Left lung (tissue), 10 donors: Measurements from ENCODE around the gene RBPJL. TPM values are rescaled to one million over a fixed set of nuclear protein-coding genes. Genes with fewer than 3 reads are reported as not detected.

ENCODE experiments used
- ATAC-seq: fragments of 200-7000 bp; cut with Tn5 transposase; one replicate; pipeline ENCODE4 v1.9.1; 2020; ENCODE audit warnings: moderate library complexity
- DNase-seq, 4 donors: peaks; one replicate each; pipeline ENCODE4 v3.0.0-alpha.2; 2013 to 2020
- H3K27ac ChIP-seq, 2 donors: fragments of 200-600 bp; sonication (generic) in 1 of 2; one replicate each; pipeline versions ENCODE4 v1.5.0 to v1.8.0; 2020 to 2021
- H3K27me3 ChIP-seq, 2 donors: fragments of 200-600 bp; sonication (generic) in 1 of 2; one replicate each; pipeline versions ENCODE4 v1.5.0 to v1.8.0; 2020 to 2021
- H3K36me3 ChIP-seq, 2 donors: fragments of 200-600 bp; sonication (generic) in 1 of 2; one replicate each; pipeline versions ENCODE4 v1.5.0 to v1.8.0; 2020 to 2021
- H3K4me1 ChIP-seq, 2 donors: fragments of 200-600 bp; one replicate each; pipeline ENCODE4 v1.8.0; 2021
- H3K4me3 ChIP-seq, 2 donors: fragments of 200-600 bp; sonication (generic) in 1 of 2; one replicate each; pipeline versions ENCODE4 v1.5.0 to v1.8.0; 2020 to 2021; ENCODE audit warnings: mild to moderate bottlenecking in 1 of 2
- H3K9me3 ChIP-seq, 2 donors: fragments of 200-600 bp; sonication (generic) in 1 of 2; one replicate each; pipeline versions ENCODE4 v1.5.0 to v1.8.0; 2020 to 2021
- intact Hi-C, 2 donors: fragments of 100-400 bp; cut with DNase I; formaldehyde crosslinking; loops; one replicate each; pipeline versions ENCODE4 v1.11.2 to v1.14.2; 2022
- polyA plus RNA-seq, 6 donors: library from polyadenylated mRNA; unstranded; fragments of 120-200 nt; gene quantifications; one replicate each; pipeline ENCODE4 v1.2.1, GENCODE V29; 2013; ENCODE audit not compliant: insufficient read length in 6 of 6
- total RNA-seq, 2 donors: library from RNA; stranded (reverse); fragmentation: NEBNext Ultra II Directional; extraction: Animal tissue kit (Norgen Biotek cat#: 25700); gene quantifications; one replicate each; pipeline ENCODE4 v1.2.1, GENCODE V29; 2021
- TF ChIP-seq, protein P1 (sequence below), 2 donors: fragments of 200-600 bp; sonication (generic) in 1 of 2; IDR thresholded peaks; one replicate each; pipeline versions ENCODE4 v1.5.0 to v1.8.0; 2021; ENCODE audit warnings: antibody characterized with exemption in 2 of 2
- donor health status: DM: no; HTN: yes; CAD: no.
- donor health status: DM: no; HTN: no; CAD: no.

The RBPJL gene
- total and polyA plus RNA-seq, 8 donors, result not detected

DNA sequence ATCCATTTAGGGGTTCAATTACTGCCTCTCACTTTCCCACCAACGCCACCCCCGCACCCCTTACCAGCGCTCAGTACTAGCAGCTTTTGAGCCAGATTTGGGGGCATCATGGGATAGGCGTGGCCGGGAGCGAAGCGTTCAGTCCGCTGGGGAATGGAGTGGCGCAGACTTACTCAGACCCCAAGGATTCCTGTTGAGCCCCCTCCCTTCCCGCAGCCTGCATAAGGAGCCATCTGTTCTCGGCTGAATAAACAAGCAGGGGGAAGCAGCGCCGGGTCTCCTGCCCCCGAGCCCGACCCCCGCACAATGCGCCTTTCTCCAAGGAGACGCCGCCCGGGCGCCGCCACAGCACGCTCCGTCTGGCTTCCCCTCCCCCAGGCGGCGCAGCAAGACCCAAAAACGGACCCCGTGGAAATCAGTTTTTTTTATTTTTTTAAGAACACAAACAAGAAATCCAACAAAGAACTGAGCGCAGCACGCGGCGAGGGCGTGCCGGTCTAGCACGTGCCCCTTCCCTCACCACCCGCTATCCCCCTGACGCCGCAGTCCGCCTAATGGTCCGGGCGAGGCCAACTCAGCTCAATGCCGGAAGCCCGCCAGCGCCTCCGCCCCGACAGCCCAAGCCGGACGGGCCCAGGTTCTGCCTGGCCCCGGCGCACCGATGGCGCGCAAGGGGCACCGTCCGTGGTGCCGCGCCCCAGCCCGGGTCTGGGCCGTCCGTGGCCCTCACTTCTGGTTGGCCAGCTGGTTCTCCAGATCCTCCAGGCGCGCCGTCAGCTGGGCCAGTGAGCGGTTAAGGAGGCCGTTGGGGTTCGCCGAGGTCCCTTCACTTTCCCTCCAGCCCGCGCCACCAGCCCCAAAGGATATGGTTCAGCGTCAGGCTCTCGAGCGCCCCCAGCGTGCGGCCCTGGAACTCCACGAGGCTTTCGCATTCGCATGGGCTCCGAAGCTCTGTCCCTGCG is 13.3 kb upstream of the RBPJL start:
- H3K27me3 ChIP-seq, result peaks cover 0 to 56% of the 10 kb centered on the region in 2 donors
- DNase-seq (peak; percentile 59 to 97 (median 74)), ATAC-seq (peak; percentile 93)
- H3K4me1 ChIP-seq, result peaks cover 8 to 23% of the 10 kb centered on the region in 2 donors
- intact Hi-C loops, result no loop called here
- H3K27ac ChIP-seq, result peak overlapping the region; percentile 7 to 77
- no peaks in the 10 kb centered on the region for H3K36me3 ChIP-seq
- H3K9me3 ChIP-seq, result no peaks in the 10 kb centered on the region
- H3K4me3 ChIP-seq, result peak overlapping the region; percentile 45 to 59
- TF ChIP-seq, protein P1, sequence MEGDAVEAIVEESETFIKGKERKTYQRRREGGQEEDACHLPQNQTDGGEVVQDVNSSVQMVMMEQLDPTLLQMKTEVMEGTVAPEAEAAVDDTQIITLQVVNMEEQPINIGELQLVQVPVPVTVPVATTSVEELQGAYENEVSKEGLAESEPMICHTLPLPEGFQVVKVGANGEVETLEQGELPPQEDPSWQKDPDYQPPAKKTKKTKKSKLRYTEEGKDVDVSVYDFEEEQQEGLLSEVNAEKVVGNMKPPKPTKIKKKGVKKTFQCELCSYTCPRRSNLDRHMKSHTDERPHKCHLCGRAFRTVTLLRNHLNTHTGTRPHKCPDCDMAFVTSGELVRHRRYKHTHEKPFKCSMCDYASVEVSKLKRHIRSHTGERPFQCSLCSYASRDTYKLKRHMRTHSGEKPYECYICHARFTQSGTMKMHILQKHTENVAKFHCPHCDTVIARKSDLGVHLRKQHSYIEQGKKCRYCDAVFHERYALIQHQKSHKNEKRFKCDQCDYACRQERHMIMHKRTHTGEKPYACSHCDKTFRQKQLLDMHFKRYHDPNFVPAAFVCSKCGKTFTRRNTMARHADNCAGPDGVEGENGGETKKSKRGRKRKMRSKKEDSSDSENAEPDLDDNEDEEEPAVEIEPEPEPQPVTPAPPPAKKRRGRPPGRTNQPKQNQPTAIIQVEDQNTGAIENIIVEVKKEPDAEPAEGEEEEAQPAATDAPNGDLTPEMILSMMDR (IDR thresholded peaks at IDR 0.05), result peak; percentile 92

DNA sequence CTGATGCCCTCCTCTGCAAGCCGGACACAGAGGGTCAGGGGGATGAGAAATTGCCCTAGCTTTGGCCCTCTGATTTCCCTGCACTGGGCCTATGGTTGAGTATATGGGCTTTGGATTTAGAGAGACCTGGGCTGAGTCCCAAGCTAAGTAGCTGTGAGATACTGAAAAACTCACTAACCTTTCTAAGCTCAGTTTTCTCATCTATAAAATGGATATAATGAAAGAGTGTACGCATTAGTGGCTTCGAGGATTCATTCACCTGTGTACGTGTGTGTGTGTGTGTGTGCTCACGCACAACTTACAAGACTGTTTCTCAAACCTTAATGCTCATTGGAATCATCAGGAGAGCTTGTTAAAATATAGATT is 12.7 kb upstream of the RBPJL start:
- intact Hi-C loops, result no loop called here
- DNase-seq (no peak), ATAC-seq (no peak)
- Histone ChIP-seq H3K4me1 (peaks cover 8 to 23% of the 10 kb centered on the region in 2 donors), H3K9me3 (no peaks in the 10 kb centered on the region), H3K27ac (no peak overlapping the region), H3K27me3 (peaks cover 0 to 56% of the 10 kb centered on the region in 2 donors), H3K36me3 (no peaks in the 10 kb centered on the region), H3K4me3 (peak overlapping the region in 1 of 2 donors; percentile 59)
- TF ChIP-seq, protein P1 (IDR thresholded peaks at IDR 0.05), result no peak

DNA sequence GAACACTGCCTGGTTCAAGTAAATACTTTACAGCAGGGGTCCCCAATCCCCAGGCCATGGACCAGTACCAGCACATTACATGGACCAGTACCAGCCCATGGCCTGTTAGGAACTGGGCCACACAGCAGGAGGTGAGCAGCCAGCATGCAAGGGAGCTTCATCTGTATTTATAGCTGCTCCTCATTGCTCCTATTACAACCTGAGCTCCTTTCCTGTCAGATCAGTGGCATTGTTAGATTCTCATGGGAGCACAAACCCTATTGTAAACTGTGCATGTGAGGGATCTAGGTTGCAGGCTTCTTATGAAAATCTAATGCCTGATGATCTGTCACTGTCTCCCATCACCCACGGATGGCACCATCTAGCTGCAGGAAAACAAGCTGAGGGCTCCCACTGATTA is 12.0 kb upstream of the RBPJL start:
- intact Hi-C loops, result no loop called here
- DNase-seq (no peak), ATAC-seq (no peak)
- no peaks in the 10 kb centered on the region for H3K9me3 ChIP-seq
- no peak overlapping the region for H3K4me3 ChIP-seq
- TF ChIP-seq, protein P1 (IDR thresholded peaks at IDR 0.05), result no peak
- no peak overlapping the region for H3K27ac ChIP-seq
- H3K4me1 ChIP-seq, result peaks cover 8 to 23% of the 10 kb centered on the region in 2 donors
- H3K27me3 ChIP-seq, result peaks cover 0 to 56% of the 10 kb centered on the region in 2 donors
- H3K36me3 ChIP-seq, result no peaks in the 10 kb centered on the region

DNA sequence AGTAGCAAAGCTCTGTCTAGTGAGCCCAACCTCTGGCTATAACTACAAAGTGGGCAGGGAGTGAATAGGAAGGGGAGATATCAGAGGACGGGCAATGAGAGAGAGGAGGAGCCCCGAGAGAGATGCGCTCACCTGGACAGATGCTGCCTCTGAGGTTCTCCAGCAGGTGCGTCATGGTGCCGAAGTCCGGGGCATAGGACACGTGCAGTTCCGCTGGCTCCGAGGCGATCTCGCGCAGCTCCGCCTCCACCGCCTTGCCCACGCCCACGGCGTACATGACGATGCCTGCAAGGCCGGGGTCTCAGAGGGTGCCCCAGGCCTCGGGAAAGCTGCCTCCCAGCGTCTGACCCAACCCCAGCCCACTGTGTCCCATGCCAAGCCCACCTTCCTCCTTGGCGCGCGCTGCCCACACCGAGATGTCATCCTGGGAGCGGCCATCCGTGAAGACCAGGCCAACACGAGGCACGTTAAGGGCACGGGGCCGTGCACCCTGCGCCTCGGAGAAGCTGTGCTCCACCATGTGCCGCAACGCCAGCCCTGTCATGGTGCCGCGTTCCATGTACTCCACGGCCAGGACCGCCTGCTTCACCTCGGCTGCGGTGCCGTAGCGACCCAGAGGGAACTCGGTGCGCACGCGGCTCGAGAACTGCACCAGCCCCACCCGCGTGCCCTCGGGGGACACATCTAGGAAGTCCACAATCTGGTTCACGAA is 8.7 kb upstream of the RBPJL start:
- peaks cover 0 to 60% of the 10 kb centered on the region in 2 donors for H3K27me3 ChIP-seq
- peaks cover 5 to 7% of the 10 kb centered on the region in 2 donors for H3K4me1 ChIP-seq
- TF ChIP-seq, protein P1 (IDR thresholded peaks at IDR 0.05), result no peak
- ATAC-seq, result no peak
- H3K9me3 ChIP-seq, result no peaks in the 10 kb centered on the region
- intact Hi-C loops, result no loop called here
- no peak overlapping the region for H3K27ac ChIP-seq
- DNase-seq, result no peak
- H3K36me3 ChIP-seq, result no peaks in the 10 kb centered on the region
- no peak overlapping the region for H3K4me3 ChIP-seq

DNA sequence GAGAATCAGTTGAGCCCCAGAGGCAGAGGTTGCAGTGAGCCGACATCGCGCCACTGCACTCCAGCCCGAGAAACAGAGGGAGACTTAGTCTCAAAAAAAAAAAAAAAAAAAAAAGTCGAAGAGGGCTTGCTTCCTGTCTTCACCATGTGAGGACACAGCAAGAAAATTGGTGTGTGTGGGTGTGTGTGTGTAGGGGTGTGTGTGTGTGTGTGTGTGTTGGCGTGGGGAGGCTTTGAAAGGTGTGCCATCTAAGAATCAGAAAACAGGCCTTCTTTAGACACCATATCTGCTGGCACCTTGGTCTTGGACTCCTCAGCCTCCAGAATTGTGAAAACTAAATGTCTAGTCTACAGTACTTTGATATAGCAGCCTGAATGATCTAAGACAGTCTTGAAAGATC is 6.9 kb upstream of the RBPJL start:
- ATAC-seq, result no peak
- no peak for DNase-seq
- Histone ChIP-seq H3K9me3 (no peaks in the 10 kb centered on the region), H3K27me3 (peaks cover 11 to 61% of the 10 kb centered on the region in 2 donors), H3K4me1 (no peaks in the 10 kb centered on the region), H3K27ac (no peak overlapping the region), H3K4me3 (no peak overlapping the region), H3K36me3 (no peaks in the 10 kb centered on the region)
- TF ChIP-seq, protein P1 (IDR thresholded peaks at IDR 0.05), result no peak
- intact Hi-C loops, result no loop called here
